Left lung (tissue), 10 donors: ENCODE measurements around the gene KCNJ18. TPM values are rescaled to one million over a fixed set of nuclear protein-coding genes. Genes with fewer than 3 reads are reported as not detected.
"Not testable (repeated sequence)": the region's sequence is repeated elsewhere in the genome, so short reads cannot be mapped to it uniquely, and the experiment has no call there.

Experiments
- ATAC-seq: fragments of 200-7000 bp; cut with Tn5 transposase; one replicate; pipeline ENCODE4 v1.9.1; 2020; ENCODE audit warnings: moderate library complexity
- DNase-seq, 4 donors: peaks; one replicate each; pipeline ENCODE4 v3.0.0-alpha.2; 2013 to 2020
- H3K27ac ChIP-seq, 2 donors: fragments of 200-600 bp; sonication (generic) in 1 of 2; one replicate each; pipeline versions ENCODE4 v1.5.0 to v1.8.0; 2020 to 2021
- H3K27me3 ChIP-seq, 2 donors: fragments of 200-600 bp; sonication (generic) in 1 of 2; one replicate each; pipeline versions ENCODE4 v1.5.0 to v1.8.0; 2020 to 2021
- H3K36me3 ChIP-seq, 2 donors: fragments of 200-600 bp; sonication (generic) in 1 of 2; one replicate each; pipeline versions ENCODE4 v1.5.0 to v1.8.0; 2020 to 2021
- H3K4me1 ChIP-seq, 2 donors: fragments of 200-600 bp; one replicate each; pipeline ENCODE4 v1.8.0; 2021
- H3K4me3 ChIP-seq, 2 donors: fragments of 200-600 bp; sonication (generic) in 1 of 2; one replicate each; pipeline versions ENCODE4 v1.5.0 to v1.8.0; 2020 to 2021; ENCODE audit warnings: mild to moderate bottlenecking in 1 of 2
- H3K9me3 ChIP-seq, 2 donors: fragments of 200-600 bp; sonication (generic) in 1 of 2; one replicate each; pipeline versions ENCODE4 v1.5.0 to v1.8.0; 2020 to 2021
- intact Hi-C, 2 donors: fragments of 100-400 bp; cut with DNase I; formaldehyde crosslinking; loops; one replicate each; pipeline versions ENCODE4 v1.11.2 to v1.14.2; 2022
- polyA plus RNA-seq, 6 donors: library from polyadenylated mRNA; unstranded; fragments of 120-200 nt; gene quantifications; one replicate each; pipeline ENCODE4 v1.2.1, GENCODE V29; 2013; ENCODE audit not compliant: insufficient read length in 6 of 6
- total RNA-seq, 2 donors: library from RNA; stranded (reverse); fragmentation: NEBNext Ultra II Directional; extraction: Animal tissue kit (Norgen Biotek cat#: 25700); gene quantifications; one replicate each; pipeline ENCODE4 v1.2.1, GENCODE V29; 2021
- TF ChIP-seq, protein P1 (sequence below), 2 donors: fragments of 200-600 bp; sonication (generic) in 1 of 2; IDR thresholded peaks; one replicate each; pipeline versions ENCODE4 v1.5.0 to v1.8.0; 2021; ENCODE audit warnings: antibody characterized with exemption in 2 of 2
- donor health status: DM: no; HTN: yes; CAD: no.
- donor health status: DM: no; HTN: no; CAD: no.

The KCNJ18 gene
- total and polyA plus RNA-seq, 8 donors, result 0.07 TPM; not detected in 7

DNA sequence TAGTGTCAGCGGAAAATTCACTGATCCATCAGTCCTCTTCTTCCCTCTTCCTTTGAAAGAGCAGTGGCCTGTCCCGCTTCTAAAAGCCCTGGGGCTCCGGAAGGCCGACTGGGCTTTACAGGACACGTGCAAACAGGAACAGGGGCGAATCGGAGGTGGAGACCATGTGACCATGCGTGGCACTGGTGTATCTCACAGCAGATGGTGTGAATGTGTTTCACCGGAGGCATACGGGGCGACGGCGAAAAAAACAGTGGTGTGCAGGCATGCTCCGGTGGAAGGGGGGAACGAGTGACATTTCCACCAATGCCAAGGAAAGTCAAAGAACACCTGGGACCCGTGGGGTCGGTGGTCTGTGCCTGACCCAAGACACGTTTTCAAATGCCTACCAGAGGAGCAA, 8.4 kb upstream of the KCNJ18 start:
- peaks cover 0 to 15% of the 10 kb centered on the region in 2 donors for H3K9me3 ChIP-seq
- intact Hi-C loops, result loop anchor here in 1 of 2 donors (10.0 kb wide), 1 partner anchor 279 kb away; no protein-coding TSS in a partner anchor
- not testable (repeated sequence) for ATAC-seq, H3K27ac ChIP-seq, H3K27me3 ChIP-seq, H3K36me3 ChIP-seq, H3K4me3 ChIP-seq, H3K4me1 ChIP-seq
- peak in 1 of 4 donors; percentile 11 for DNase-seq

DNA sequence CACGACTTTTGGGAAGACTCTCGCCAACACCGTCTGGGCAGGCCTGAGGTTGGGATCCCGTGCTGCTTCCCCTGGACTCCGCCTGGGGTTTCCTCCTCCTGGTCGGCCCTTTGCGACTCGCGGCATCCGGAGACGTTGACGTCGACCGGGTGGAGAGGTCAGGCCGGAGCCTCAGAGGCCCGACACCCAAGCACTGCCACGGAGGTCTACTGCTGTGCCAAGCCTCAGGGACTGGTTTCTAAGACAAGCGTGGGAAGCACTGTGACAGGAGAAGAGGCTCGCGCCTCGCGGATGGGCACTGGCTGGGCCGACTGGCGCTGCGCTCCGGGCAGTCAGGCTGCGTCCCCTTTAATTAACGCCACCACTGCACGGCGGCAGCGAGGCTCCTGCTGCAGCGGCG, 7.9 kb upstream of the KCNJ18 start:
- not testable (repeated sequence) for H3K27ac ChIP-seq, H3K4me3 ChIP-seq, H3K27me3 ChIP-seq, H3K4me1 ChIP-seq, H3K36me3 ChIP-seq, ATAC-seq
- intact Hi-C loops, result loop anchor here in 1 of 2 donors (10.0 kb wide), 1 partner anchor 280 kb away; no protein-coding TSS in a partner anchor
- peaks cover 0 to 15% of the 10 kb centered on the region in 2 donors for H3K9me3 ChIP-seq
- DNase-seq, result peak in 1 of 4 donors; percentile 8

DNA sequence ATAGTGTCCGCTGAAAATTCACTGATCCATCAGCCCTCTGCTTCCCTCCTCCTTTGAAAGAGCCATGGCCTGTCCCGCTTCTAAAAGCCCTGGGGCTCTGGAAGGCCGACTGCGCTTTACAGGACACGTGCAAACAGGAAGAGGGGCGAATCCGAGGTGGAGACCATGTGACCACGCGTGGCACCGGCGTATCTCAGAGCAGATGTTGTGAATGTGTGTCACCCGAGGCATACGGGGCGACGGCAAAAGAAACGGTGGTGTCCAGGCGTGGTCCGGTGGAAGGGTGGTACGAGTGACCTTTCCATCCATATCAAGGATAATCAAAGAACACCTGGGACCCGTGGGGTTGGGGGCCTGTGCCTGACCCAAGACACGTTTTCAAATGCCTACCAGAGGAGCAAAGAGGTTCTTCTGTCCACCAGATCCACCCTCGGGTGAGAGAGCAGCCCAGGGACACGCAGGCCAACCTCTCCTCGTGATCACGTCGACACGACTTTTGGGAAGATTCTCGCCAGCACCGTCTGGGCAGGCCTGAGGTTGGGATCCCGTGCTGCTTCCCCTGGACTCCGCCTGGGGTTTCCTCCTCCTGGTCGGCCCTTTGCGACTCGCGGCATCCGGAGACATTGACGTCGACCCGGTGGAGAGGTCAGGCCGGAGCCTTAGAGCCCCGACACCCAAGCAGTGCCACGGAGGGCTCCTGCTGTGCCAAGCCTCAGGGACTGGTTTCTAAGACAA, 7.1 kb upstream of the KCNJ18 start:
- not testable (repeated sequence) for H3K4me1 ChIP-seq, H3K27me3 ChIP-seq, ATAC-seq, H3K4me3 ChIP-seq, H3K27ac ChIP-seq, H3K36me3 ChIP-seq
- H3K9me3 ChIP-seq, result peaks cover 0 to 11% of the 10 kb centered on the region in 2 donors
- DNase-seq, result peak in 1 of 4 donors; percentile 70
- intact Hi-C loops, result loop anchor here in 1 of 2 donors (10.0 kb wide), 1 partner anchor 280 kb away; no protein-coding TSS in a partner anchor

DNA sequence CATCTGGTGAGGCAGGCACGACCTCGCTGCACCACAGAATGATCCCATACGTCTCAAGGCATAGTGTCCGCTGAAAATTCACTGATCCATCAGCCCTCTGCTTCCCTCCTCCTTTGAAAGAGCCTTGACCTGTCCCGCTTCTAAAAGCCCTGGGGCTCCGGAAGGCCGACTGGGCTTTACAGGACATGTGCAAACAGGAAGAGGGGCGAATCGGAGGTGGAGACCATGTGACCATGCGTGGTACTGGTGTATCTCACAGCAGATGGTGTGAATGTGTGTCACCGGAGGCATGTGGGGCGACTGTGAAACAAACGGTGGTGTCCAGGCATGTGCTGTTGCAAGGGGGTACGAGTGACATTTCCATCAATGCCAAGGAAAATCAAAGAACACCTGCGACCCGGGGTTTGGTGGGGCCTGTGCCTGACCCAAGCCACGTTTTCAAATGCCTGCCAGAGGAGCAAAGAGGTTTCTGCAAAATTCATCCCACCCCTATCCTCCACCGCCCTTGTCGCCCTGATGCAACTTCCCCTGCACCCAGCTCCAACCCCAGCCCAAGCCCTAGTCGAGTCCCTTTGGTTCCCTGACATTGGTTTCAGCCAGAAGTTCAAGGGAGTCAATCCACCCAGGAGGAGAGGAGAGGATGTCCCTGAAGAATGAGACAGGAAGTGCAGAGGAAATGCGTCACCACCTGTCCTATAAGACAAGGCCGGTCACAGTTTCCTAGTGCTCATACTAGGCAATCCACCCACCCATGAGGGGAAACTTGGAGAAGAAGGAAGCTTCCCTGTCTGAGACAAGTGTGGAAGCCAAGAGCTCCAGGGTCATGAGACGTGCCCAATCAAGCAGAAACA, 5.9 kb upstream of the KCNJ18 start:
- Histone ChIP-seq H3K4me1 (no peaks in the 10 kb centered on the region), H3K27ac (no peak overlapping the region), H3K36me3 (no peaks in the 10 kb centered on the region), H3K4me3 (no peak overlapping the region), H3K9me3 (peaks cover 0 to 14% of the 10 kb centered on the region in 2 donors), H3K27me3 (no peaks in the 10 kb centered on the region)
- ATAC-seq (no peak), DNase-seq (peak in 2 of 4 donors; percentile 12 to 50)
- intact Hi-C loops, result loop anchor here in 1 of 2 donors (10.0 kb wide), 1 partner anchor 282 kb away; no protein-coding TSS in a partner anchor
- TF ChIP-seq, protein P1, sequence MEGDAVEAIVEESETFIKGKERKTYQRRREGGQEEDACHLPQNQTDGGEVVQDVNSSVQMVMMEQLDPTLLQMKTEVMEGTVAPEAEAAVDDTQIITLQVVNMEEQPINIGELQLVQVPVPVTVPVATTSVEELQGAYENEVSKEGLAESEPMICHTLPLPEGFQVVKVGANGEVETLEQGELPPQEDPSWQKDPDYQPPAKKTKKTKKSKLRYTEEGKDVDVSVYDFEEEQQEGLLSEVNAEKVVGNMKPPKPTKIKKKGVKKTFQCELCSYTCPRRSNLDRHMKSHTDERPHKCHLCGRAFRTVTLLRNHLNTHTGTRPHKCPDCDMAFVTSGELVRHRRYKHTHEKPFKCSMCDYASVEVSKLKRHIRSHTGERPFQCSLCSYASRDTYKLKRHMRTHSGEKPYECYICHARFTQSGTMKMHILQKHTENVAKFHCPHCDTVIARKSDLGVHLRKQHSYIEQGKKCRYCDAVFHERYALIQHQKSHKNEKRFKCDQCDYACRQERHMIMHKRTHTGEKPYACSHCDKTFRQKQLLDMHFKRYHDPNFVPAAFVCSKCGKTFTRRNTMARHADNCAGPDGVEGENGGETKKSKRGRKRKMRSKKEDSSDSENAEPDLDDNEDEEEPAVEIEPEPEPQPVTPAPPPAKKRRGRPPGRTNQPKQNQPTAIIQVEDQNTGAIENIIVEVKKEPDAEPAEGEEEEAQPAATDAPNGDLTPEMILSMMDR (IDR thresholded peaks at IDR 0.05), result no peak

DNA sequence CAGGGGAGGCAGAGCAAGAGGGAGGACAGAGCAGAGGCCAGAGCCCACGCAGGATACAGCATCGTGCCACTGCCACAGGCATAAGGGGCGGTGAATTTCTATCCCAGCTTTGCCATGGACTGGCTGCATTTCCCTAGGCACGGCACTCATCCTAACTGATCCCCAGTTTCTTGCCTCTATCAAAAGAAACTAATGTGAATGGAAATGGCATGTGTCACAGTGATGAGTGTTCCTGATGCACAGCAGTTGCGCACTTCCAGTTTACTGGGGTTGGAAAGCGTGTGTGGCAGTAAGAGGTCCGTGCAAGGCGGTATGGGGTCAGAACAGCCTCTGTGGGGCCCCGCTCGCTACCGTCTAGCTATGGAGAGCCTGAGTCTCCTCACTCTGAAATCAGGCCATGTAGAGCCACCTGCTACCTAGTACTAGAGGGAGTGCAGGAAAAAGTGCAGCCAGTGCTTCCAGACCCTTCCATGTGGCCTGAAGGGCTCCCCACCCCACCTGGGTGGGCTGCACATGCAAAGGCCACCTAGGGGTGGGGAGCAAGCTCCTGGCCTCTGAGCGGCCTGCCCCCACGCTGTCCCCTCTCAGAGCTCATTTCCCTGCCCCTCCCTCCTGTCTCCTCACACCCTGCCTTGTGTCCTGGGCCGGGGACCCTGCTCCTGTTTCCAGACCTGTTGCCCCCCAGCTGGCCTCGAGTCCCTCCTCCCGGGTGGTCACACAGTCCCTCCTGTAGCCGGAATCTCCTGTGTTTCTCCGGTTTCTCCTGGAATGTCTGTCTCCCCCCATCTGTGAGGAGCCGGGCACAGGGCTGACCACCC, 5.0 kb upstream of the KCNJ18 start:
- no peak for ATAC-seq
- Histone ChIP-seq H3K4me3 (no peak overlapping the region), H3K36me3 (no peaks in the 10 kb centered on the region), H3K27me3 (no peaks in the 10 kb centered on the region), H3K27ac (no peak overlapping the region), H3K4me1 (no peaks in the 10 kb centered on the region), H3K9me3 (peaks cover 0 to 14% of the 10 kb centered on the region in 2 donors)
- TF ChIP-seq, protein P1 (IDR thresholded peaks at IDR 0.05), result no peak
- DNase-seq, result peak in 1 of 4 donors; percentile 18
- intact Hi-C loops, result loop anchor here in 1 of 2 donors (10.0 kb wide), 1 partner anchor 283 kb away; no protein-coding TSS in a partner anchor

DNA sequence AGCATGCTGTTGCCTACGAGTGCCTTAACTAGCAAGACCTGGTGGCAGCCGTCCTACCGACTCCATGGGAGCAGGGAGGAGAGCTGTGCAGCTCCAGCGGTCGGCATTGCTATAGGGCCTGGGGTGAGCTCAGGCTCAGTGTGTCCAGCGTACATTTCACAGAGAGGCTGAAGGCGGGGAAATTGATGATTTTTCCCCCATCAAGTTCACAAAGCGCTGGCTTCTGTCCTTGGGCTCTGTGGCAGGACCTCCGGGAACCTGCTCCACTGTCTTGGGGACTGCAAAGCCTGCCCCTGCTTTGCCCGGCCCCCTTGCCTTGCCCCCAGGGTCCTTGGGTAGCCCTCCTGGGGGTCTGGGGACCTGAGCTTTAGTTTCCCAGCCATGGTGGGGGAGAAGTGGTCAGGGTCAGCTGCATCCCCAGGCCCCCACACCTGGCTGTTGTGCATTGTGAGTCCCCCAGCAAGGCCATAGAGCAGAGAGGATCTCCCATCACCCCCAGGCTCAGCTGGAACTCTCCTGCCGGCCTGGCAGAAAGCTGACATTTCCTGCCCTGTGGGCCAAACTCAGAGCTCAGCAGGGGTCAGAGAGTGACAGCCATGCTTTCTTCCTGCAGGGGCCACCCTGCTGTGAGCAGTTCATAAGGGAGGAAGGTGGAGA, 3.9 kb upstream of the KCNJ18 start:
- no peak overlapping the region for H3K27ac ChIP-seq
- H3K4me3 ChIP-seq, result no peak overlapping the region
- H3K9me3 ChIP-seq, result peaks cover 0 to 8% of the 10 kb centered on the region in 2 donors
- H3K4me1 ChIP-seq, result no peaks in the 10 kb centered on the region
- H3K27me3 ChIP-seq, result no peaks in the 10 kb centered on the region
- intact Hi-C loops, result loop anchor here in 1 of 2 donors (10.0 kb wide), 1 partner anchor 284 kb away; no protein-coding TSS in a partner anchor
- TF ChIP-seq, protein P1 (IDR thresholded peaks at IDR 0.05), result no peak
- DNase-seq (peak in 2 of 4 donors; percentile 30 to 66), ATAC-seq (no peak)
- no peaks in the 10 kb centered on the region for H3K36me3 ChIP-seq
